ENCODE results near the gene MACROH2A2. TPM values are rescaled to one million over a fixed set of nuclear protein-coding genes. Genes with fewer than 3 reads are reported as not detected.

The MACROH2A2 gene
- total RNA-seq, 1 experiment from 2014 or later = 3.0 TPM

DNA sequence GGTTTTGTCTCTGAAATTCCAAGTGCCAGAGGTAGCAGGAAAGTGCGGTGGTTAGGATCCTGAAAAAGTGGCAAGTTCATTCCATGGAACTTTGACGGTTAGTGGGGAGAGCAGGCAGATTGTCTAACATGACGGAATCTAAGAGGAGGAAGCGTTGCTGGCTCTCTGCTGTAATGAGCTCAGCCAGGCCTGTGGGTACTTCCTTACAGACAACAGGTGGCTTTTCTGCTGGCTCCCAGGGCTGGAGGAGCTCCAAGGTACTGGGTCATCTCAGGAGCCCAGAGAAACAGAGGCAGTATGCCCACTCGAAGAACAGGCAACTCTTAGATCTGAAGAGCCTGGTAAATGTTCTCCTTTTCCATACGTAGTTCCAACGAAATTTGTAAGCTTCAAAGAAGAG is 83.0 kb downstream of the MACROH2A2 start:
- Histone ChIP-seq H3K27me3 (ENCODE audit: control insufficient read depth, insufficient read depth, low read length) (no peaks in the 10 kb centered on the region), H3K4me3 (ENCODE audit: low read depth in 2 of 2, low read length in 2 of 2) (no peak overlapping the region), H3K4me1 (ENCODE audit: control insufficient read depth, insufficient read depth, low read length) (peaks cover 19% of the 10 kb centered on the region), H3K9me3 (ENCODE audit: control insufficient read depth, insufficient read depth, low read depth, low read length) (no peaks in the 10 kb centered on the region), H3K36me3 (ENCODE audit: control insufficient read depth, insufficient read depth, low read length) (no peaks in the 10 kb centered on the region), H3K27ac (ENCODE audit: low read length) (no peak overlapping the region)
- DNase-seq (ENCODE audit: low read depth, low spot score) (no peak), ATAC-seq (no peak)
- TF ChIP-seq TCF7L2 (IDR thresholded peaks at IDR 0.05; ENCODE audit: low read depth, low read length) (no peak), SIN3A (IDR thresholded peaks at IDR 0.05; ENCODE audit: borderline replicate concordance, insufficient read depth, low read depth, low read length) (no peak), POLR2AphosphoS5 (IDR thresholded peaks at IDR 0.05; ENCODE audit: low read depth, low read length) (no peak)
- CTCF ChIA-PET = interaction anchor here (0.6 kb wide), 1 partner anchor 33 kb away, joined by 3 read pairs; no protein-coding TSS in a partner anchor
- BruUV-seq (replicated peaks) = no TSS peak
- intact Hi-C loops (cut with micrococcal nuclease; ENCODE audit: unreplicated experiment) = no loop called here
- in situ Hi-C loops (cut with HindIII; ENCODE audit: low pct_unique_long_range_greater_than_20kb, low sequenced_read_pairs) = no loop called here
- POLR2A ChIA-PET = interaction anchor here (0.8 kb wide), 1 partner anchor 11 kb away, joined by 5 read pairs; the partner anchor contains the start of gene TYSND1

DNA sequence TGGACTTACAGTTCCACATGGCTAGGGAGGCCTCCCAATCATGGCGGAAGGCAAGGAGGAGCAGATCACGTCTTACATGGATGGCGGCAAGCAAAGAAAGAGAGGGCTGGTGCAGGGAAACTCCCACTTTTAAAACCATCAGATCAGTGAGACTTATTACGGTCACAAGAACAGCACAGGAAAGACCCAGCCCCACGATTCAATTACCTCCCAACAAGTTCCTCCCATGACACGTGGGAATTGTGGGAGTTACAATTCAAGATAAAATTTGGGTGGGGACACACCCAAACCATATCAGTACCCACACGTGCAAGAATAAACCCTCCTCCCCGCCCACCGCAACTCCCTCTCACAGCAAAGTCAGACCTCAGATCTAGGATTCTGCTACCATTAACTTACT is 84.5 kb downstream of the MACROH2A2 start:
- no peak overlapping the region for H3K4me3 ChIP-seq (ENCODE audit: low read depth in 2 of 2, low read length in 2 of 2)
- in situ Hi-C loops (cut with HindIII; ENCODE audit: low pct_unique_long_range_greater_than_20kb, low sequenced_read_pairs) = no loop called here
- H3K27me3 ChIP-seq (ENCODE audit: control insufficient read depth, insufficient read depth, low read length) = no peaks in the 10 kb centered on the region
- TF ChIP-seq SIN3A (IDR thresholded peaks at IDR 0.05; ENCODE audit: borderline replicate concordance, insufficient read depth, low read depth, low read length) (no peak), POLR2AphosphoS5 (IDR thresholded peaks at IDR 0.05; ENCODE audit: low read depth, low read length) (no peak), TCF7L2 (IDR thresholded peaks at IDR 0.05; ENCODE audit: low read depth, low read length) (no peak)
- TF ChIP-seq, protein P1, sequence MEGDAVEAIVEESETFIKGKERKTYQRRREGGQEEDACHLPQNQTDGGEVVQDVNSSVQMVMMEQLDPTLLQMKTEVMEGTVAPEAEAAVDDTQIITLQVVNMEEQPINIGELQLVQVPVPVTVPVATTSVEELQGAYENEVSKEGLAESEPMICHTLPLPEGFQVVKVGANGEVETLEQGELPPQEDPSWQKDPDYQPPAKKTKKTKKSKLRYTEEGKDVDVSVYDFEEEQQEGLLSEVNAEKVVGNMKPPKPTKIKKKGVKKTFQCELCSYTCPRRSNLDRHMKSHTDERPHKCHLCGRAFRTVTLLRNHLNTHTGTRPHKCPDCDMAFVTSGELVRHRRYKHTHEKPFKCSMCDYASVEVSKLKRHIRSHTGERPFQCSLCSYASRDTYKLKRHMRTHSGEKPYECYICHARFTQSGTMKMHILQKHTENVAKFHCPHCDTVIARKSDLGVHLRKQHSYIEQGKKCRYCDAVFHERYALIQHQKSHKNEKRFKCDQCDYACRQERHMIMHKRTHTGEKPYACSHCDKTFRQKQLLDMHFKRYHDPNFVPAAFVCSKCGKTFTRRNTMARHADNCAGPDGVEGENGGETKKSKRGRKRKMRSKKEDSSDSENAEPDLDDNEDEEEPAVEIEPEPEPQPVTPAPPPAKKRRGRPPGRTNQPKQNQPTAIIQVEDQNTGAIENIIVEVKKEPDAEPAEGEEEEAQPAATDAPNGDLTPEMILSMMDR (IDR thresholded peaks at IDR 0.05) = no peak
- TF ChIP-seq, protein P2, sequence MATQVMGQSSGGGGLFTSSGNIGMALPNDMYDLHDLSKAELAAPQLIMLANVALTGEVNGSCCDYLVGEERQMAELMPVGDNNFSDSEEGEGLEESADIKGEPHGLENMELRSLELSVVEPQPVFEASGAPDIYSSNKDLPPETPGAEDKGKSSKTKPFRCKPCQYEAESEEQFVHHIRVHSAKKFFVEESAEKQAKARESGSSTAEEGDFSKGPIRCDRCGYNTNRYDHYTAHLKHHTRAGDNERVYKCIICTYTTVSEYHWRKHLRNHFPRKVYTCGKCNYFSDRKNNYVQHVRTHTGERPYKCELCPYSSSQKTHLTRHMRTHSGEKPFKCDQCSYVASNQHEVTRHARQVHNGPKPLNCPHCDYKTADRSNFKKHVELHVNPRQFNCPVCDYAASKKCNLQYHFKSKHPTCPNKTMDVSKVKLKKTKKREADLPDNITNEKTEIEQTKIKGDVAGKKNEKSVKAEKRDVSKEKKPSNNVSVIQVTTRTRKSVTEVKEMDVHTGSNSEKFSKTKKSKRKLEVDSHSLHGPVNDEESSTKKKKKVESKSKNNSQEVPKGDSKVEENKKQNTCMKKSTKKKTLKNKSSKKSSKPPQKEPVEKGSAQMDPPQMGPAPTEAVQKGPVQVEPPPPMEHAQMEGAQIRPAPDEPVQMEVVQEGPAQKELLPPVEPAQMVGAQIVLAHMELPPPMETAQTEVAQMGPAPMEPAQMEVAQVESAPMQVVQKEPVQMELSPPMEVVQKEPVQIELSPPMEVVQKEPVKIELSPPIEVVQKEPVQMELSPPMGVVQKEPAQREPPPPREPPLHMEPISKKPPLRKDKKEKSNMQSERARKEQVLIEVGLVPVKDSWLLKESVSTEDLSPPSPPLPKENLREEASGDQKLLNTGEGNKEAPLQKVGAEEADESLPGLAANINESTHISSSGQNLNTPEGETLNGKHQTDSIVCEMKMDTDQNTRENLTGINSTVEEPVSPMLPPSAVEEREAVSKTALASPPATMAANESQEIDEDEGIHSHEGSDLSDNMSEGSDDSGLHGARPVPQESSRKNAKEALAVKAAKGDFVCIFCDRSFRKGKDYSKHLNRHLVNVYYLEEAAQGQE (IDR thresholded peaks at IDR 0.05; ENCODE audit: insufficient read depth in 1 of 2, low read depth in 2 of 2, low read length in 1 of 2) = no peak
- DNase-seq (ENCODE audit: low read depth, low spot score) (no peak), ATAC-seq (no peak)
- no peak overlapping the region for H3K27ac ChIP-seq (ENCODE audit: low read length)
- no peaks in the 10 kb centered on the region for H3K9me3 ChIP-seq (ENCODE audit: control insufficient read depth, insufficient read depth, low read depth, low read length)
- CTCF ChIA-PET = no interaction called here
- H3K36me3 ChIP-seq (ENCODE audit: control insufficient read depth, insufficient read depth, low read length) = no peaks in the 10 kb centered on the region
- BruUV-seq (replicated peaks) = no TSS peak
- H3K4me1 ChIP-seq (ENCODE audit: control insufficient read depth, insufficient read depth, low read length) = peaks cover 5% of the 10 kb centered on the region
- intact Hi-C loops (cut with micrococcal nuclease; ENCODE audit: unreplicated experiment) = no loop called here
- POLR2A ChIA-PET = no interaction called here
